H54 (cell line): ENCODE data around the gene CDH23.

ENCODE experiments used
- DNase-seq: peaks from one replicate; pipeline ENCODE4 v3.0.0; 2011; ENCODE audit warnings: low spot score, mixed read lengths; ENCODE audit not compliant: insufficient read length
- FAIRE-seq: peaks from 3 replicates; lab custom pipeline; 2011; peaks lifted over from hg19 to GRCh38; lab: Jason Lieb, UNC
- POLR2A ChIP-seq: IDR thresholded peaks from 2 replicates; pipeline ENCODE4 v1.6.1; 2011; ENCODE audit warnings: low read depth, mild to moderate bottlenecking, low read length

The CDH23 gene

DNA sequence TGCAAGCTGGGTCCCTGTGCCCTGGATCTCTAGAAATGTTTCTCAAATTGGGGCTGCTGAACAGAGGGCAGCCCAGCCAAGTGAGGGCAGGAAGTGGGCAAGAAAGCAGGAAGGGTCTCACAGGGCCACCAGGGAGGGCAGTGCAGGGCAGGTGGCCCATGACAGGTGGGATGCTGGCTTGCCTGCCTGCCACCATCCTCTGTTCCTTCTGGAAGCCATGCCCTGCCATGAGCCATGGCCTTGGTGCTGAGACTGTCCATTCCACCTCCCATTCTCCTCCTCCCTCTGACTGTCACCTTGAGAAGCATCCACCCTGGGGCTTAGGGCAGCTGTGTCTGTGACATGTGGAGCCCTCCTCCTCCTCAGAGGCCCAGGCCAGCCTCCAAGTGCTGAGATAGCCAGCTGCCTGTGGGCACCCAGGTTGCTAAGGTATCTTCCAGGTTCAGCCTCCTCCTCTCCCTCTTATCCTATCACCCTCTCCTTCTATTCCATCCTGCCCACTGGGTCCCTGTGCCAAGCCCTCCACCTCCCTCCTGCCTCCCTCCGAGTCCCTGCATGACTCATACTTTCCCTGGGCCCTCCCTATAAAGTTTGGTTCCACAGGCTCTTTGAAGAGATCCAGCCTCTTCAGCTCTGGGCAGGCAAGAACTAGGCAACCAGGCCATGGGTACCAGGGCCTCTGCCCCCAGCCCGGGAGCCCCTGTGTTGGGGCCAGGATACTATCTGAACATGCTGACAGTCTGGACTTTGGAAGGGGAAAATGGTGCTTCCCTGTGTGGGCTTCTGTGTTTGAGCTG, 375.3 kb downstream of the CDH23 start:
- no peak for TF ChIP-seq POLR2A
- peak; percentile 87 for DNase-seq
- FAIRE-seq: peak; percentile 38

DNA sequence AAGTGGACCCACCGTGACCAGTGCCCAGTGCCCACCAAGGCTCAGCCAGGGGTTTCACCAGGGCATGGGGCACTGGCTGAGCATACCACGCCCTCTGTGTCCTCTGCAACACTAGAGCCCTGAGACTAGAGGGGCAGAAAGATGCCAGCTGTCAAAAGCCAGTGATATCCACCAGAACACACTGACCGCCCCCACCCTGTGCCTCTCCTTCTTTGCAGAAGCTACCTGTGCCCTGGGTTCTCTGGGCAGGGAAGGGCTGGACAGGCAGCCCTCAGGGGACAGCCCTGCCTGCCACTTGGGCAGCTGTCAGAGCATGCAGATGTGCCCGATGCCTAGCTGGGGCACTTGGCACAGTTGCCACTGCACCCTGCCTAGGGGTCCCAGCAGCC, 376.1 kb downstream of the CDH23 start:
- no peak for FAIRE-seq
- TF ChIP-seq POLR2A: no peak

DNA sequence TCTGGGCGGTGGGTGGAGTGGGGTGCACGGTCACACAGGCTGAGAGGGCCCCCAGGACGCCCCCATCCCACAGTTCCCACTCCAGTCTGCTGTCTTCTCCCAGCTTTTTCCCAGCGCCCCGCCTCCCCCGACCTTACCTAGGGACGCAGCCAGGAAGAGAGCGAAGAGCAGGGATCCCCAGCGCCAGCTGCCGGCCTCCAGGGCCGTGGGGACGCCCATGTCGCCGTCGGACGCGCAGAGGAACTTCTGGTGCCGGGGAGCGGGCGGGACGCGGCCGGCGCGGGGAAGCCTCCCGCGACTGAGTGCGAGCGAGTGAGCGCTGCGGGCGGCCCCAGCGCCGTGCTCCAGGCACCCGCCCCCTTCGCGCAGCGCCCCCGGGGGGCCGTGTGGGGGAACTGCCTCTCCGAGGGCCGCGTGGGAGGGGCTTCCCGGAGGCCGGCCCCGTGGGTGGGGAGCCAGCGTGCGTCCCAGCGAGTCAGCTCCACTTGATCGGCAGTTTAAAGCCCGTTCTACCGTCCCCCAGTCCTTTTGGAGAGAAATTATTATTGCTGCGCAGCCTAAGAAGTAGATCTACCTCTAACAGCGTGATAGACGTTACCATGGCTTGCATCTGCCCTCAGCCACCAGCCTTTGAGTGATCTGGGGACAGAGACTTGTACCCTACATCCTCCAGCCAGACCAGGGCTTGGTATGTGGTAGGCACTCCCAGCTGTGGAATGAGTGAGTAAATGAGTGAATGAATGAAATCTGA, 376.7 kb downstream of the CDH23 start, which contains the start of gene VSIR:
Gene VSIR (minus strand): TSS at position 300 of the 751 bp plus-strand sequence. CDS start 81 bp downstream, at position 219.
- FAIRE-seq: no peak
- DNase-seq: peak; percentile 94
- peak; percentile 73 for TF ChIP-seq POLR2A

More for the DNA sequence above, 376.1 kb downstream of the CDH23 start:
- no peak for DNase-seq

DNA sequence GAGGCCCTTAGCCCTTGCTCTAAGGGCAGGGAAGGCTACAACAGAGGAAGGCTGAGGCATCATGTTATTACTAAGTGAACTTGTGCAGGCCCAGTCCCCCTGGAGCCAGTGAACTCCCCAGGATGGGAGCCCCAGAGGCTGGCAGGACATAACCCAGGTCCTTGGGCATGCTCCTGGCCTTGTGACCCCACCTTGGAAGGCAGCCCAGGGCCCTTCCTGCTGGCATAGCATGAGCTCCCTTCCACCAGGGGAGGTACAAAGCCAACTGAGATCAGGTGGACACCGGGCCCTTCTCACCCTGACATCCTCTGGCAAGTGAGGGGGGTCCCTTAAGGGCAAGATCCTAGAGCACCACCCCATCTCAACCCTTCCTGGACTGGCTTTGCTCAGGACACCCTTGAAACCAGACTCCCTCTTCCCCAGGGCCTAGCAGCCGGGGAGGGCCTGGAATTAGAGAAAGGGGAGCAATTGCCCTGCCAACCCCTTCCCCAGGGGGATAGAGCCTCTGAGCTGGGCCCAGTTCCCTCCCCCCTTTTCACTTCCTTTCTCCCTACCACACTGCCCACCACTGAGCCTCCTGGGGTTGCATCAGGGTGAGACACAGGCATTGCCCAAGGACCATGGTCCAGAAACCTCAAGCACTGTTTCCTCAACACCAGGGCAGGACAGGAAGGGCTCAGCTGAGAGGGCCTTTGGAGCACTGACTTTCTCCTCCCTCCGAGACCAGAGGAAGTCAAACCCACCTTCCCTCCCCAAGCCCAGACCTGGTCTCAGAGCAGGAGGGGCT, 378.4 kb downstream of the CDH23 start:
- FAIRE-seq (no peak), DNase-seq (no peak)
- no peak for TF ChIP-seq POLR2A

DNA sequence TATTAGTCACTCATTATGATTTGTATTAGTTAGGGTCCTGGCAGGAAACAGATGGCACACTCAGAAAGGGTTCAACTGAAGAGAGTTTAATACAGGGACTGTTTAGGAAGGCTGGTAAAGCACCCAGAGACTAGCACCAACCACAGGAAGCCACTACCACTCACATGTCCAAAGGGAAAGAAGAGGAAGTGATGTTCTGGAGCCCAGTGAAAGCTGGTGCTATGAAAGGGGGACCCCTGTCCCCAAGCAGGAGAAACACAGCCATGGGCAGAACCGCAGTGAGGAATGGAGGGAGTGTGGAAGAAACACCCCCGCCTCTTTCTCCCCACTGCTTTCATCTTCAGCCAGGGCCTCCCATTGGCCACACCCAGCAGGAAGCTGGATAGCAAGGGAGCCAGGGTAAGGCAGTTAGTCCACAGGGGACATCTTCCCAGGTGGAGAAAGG, 379.8 kb downstream of the CDH23 start:
- FAIRE-seq: no peak

DNA sequence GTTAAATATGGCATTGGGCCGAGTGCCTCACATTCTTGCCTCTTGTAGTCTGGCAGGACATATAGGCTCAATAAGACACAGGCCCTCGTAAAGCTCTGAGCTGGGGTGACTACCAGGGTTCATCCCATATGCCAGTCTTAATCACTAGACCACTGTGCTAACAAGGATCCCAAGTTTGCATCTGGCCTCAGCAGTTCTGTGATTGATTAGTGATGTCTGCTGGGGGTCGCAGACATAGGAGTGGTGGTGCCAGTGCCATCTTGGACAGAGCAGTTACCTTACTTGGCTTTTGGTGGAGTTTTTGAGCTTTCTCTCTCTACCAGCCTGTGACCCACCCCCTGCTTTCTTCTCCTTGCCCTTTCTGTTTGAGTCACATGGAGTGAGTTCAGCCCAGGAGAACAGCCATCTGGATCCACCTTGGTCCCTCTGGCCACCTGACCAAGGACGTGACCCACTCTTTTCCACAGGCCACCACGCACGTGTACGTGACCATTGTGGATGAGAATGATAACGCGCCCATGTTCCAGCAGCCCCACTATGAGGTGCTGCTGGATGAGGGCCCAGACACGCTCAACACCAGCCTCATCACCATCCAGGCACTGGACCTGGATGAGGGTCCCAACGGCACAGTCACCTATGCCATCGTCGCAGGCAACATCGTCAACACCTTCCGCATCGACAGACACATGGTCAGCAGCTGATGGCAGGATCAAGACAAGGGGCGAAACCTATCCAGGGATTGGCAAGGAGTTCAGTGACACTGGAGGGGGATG, 380.7 kb downstream of the CDH23 start:
- TF ChIP-seq POLR2A: no peak
- DNase-seq: no peak
- FAIRE-seq: no peak

More for the DNA sequence above, 379.8 kb downstream of the CDH23 start:
- no peak for TF ChIP-seq POLR2A
- no peak for DNase-seq

DNA sequence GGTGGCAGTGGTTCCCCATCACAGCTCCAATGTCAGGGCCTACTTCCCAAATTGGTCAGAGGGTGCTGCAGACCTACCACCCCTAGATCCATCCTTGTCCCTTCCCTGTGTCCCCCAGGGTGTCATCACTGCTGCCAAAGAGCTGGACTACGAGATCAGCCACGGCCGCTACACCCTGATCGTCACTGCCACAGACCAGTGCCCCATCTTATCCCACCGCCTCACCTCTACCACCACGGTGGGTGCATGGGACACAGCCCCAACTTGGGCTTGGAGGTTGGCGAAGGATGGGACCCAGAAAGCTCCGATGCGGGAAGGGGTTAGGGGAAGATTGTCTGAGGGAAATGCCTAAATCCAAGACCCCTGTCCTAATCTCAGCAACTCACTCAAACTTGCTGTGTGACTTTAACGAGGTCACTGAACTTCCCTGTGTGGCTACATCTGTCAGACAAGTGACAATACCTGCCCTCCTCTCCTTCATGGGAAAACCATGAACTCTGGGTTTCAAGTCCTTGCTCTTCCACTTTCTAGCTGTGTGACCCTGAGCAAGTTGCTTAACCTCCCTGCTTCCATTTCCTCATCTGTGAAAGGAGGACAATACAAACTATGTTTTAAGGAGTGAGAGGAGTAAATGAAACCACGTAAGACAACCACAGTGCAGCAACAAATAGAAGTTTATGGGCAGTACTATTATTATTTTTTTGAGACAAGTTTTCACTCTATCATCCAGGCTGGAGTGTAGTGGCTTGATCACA, 381.5 kb downstream of the CDH23 start:
- FAIRE-seq: no peak
- DNase-seq: no peak
- TF ChIP-seq POLR2A: no peak

DNA sequence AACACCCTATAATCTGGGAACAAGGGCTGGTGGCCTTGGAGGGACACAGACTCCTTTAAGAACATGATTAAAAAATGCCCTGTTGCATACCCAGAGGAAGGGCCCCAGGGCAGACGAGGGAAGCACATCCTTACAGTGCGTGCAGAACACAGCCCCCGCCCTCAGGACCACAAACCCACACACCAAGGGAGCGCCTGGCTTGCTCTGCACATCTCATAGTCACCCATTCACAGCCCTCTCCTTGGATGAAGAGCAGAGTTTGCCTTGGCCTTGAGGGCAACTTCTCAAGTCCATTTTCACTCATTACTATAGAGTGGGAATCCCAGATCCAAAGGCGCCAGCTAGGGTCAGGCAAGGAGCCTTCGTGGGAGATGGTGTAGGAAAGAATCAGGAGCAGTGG, 382.9 kb downstream of the CDH23 start:
- DNase-seq: no peak
- no peak for TF ChIP-seq POLR2A
- no peak for FAIRE-seq

DNA sequence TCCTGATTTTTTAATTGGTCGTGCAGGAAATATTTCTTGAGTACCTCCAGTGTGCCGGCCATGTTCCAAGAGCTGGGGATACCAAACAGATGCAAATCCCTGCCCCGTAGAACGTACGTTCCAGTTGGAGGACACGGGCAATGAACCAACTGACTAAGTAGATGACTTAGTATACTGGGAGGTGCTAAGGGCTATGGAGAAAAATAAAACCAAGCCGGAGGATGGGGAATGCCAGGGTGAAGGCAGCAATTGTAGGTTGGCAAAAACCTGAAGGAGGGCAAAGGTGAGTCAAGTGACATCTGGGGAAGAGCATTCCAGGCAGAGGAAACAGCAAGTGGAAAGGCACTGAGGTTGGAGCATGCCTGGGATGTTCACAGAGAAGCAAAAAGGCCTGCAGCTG, 383.4 kb downstream of the CDH23 start:
- DNase-seq: no peak
- no peak for FAIRE-seq
- no peak for TF ChIP-seq POLR2A

DNA sequence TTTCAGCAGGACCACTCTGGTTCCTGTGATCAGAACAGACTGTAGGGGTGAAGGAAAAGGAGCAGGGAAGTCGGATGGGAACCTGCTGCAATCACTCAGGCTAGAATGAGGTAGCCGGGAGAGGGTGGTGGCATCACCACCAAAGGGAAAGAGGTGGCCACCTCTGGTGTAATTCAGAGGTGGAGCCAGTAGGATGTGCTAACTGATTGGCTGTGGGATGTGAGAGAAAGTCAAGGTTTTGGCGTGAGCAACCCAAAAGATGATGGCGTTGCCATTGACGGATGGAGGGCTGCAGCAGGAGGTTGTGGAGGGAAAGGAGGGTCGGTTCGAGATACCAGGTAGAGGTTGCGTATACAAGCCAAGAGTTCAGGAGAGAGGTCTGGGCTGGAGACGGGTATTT, 384.0 kb downstream of the CDH23 start:
- DNase-seq (no peak), FAIRE-seq (no peak)
- TF ChIP-seq POLR2A: no peak

DNA sequence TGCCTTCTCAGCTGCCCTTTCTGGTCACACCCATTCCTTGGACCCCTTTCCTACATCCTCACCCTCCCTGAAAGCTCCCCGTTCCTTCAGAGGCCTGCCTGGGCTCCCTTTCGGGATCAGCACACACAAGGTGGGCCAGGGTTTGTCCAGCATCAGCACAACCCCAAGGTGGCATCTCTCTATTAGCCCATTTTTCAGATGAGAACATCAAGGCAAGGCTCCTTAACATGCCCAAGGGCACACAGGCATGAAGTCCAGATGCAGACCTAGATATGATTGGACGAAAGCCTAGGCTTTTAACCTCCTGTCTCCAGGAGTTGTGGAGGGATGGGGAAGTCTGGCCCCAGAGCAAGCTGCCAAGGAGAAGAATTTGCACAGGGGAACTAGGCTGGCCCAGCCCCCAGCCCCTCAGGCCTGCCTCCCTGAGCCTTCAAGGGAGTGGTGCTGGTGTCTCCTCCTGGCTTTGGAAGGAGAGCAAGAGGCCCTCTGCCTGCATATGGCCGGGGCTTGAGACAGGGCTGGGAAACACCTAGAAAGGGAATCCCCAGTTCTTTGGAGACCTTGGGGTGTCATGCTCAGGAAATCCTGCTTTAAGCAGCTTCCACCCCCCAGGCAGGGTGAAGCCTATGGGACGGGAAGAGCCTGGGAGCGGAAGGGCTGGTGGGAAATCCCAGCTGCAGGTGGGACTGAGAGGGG, 385.6 kb downstream of the CDH23 start:
- DNase-seq: no peak
- TF ChIP-seq POLR2A: no peak
- no peak for FAIRE-seq
